DMS53 (cell line): ENCODE data around the gene MAPK9.

Experiments
- DNase-seq: peaks from one replicate; lab custom pipeline; 2025; lab: John Stamatoyannopoulos, UW

Gene MAPK9

GRCh38 chr5:180291943-180292831 lies at the start of gene MAPK9:
MAPK9 (minus strand) TSS chr5:180292083; CDS start chr5:180280561, 11,522 bp downstream.
- peak; percentile 94 for DNase-seq

GRCh38 chr5:180341595-180341994 lies 49.7 kb upstream of the MAPK9 start:
- DNase-seq = no peak

- no peak for DNase-seq
Measured at GRCh38 chr5:180340856-180341255, 49.0 kb upstream of the MAPK9 start.

GRCh38 chr5:180339583-180340183 lies 47.8 kb upstream of the MAPK9 start:
- no peak for DNase-seq

- DNase-seq = no peak
Measured at GRCh38 chr5:180338001-180338707, 46.3 kb upstream of the MAPK9 start.

- DNase-seq = no peak
Measured at GRCh38 chr5:180336234-180337020, 44.5 kb upstream of the MAPK9 start.

GRCh38 chr5:180335614-180336233 lies 43.8 kb upstream of the MAPK9 start:
- no peak for DNase-seq

GRCh38 chr5:180334751-180335613 lies 43.1 kb upstream of the MAPK9 start:
- DNase-seq = no peak

GRCh38 chr5:180334176-180334575 lies 42.3 kb upstream of the MAPK9 start:
- no peak for DNase-seq

- no peak for DNase-seq
Measured at GRCh38 chr5:180333661-180334060, 41.8 kb upstream of the MAPK9 start.

GRCh38 chr5:180332861-180333260 lies 41.0 kb upstream of the MAPK9 start:
- DNase-seq = no peak

GRCh38 chr5:180332051-180332517 lies 40.2 kb upstream of the MAPK9 start:
- DNase-seq = no peak

- DNase-seq = no peak
Measured at GRCh38 chr5:180331647-180331950, 39.7 kb upstream of the MAPK9 start.

GRCh38 chr5:180330810-180331646 lies 39.1 kb upstream of the MAPK9 start:
- DNase-seq = no peak

GRCh38 chr5:180330270-180330648 lies 38.4 kb upstream of the MAPK9 start:
- no peak for DNase-seq

GRCh38 chr5:180329606-180330269 lies 37.9 kb upstream of the MAPK9 start:
- no peak for DNase-seq

- no peak for DNase-seq
Measured at GRCh38 chr5:180329138-180329435, 37.2 kb upstream of the MAPK9 start.

- DNase-seq = peak; percentile 93
Measured at GRCh38 chr5:180328296-180329137, 36.6 kb upstream of the MAPK9 start.
